GM21423 (cell line): ENCODE measurements around the gene ICE1.
A peak's percentile ranks its signal among the peaks of the same experiment; 100 is the strongest.
"Not testable (repeated sequence)": the region's sequence is repeated elsewhere in the genome, so short reads cannot be mapped to it uniquely, and the experiment has no call there.

ENCODE experiments used
- ATAC-seq: cut with Tn5 transposase; IDR thresholded peaks from one replicate; pipeline ENCODE4 v1.9.1; 2021; ENCODE audit warnings: mild to moderate bottlenecking, moderate library complexity; ENCODE audit not compliant: unreplicated experiment

Gene ICE1

GRCh38 chr5:5487585-5488360 is 65.3 kb downstream of the ICE1 start:
- ATAC-seq: no peak

- ATAC-seq: no peak
These were observed 68.4 kb downstream of the ICE1 start for GRCh38 chr5:5490774-5491347.

- peak; percentile 45 for ATAC-seq
These were observed 69.8 kb downstream of the ICE1 start for GRCh38 chr5:5492087-5492933.

- not testable (repeated sequence) for ATAC-seq
These were observed 70.4 kb downstream of the ICE1 start for GRCh38 chr5:5492934-5493271.

GRCh38 chr5:5494489-5495402 is 72.3 kb downstream of the ICE1 start:
- ATAC-seq: peak; percentile 73

GRCh38 chr5:5497152-5497788 is 74.8 kb downstream of the ICE1 start:
- no peak for ATAC-seq

GRCh38 chr5:5499442-5499841 is 77.0 kb downstream of the ICE1 start:
- no peak for ATAC-seq

- ATAC-seq: no peak
These were observed 81.8 kb downstream of the ICE1 start for GRCh38 chr5:5504325-5504724.

GRCh38 chr5:5505815-5506214 is 83.3 kb downstream of the ICE1 start:
- ATAC-seq: no peak

- ATAC-seq: no peak
These were observed 85.9 kb downstream of the ICE1 start for GRCh38 chr5:5508391-5508790.

- ATAC-seq: no peak
These were observed 89.5 kb downstream of the ICE1 start for GRCh38 chr5:5511904-5512416.

- no peak for ATAC-seq
These were observed 90.1 kb downstream of the ICE1 start for GRCh38 chr5:5512543-5512942.

GRCh38 chr5:5520622-5521021 is 98.1 kb downstream of the ICE1 start:
- not testable (repeated sequence) for ATAC-seq

- ATAC-seq: no peak
These were observed 98.6 kb downstream of the ICE1 start for GRCh38 chr5:5521029-5521428.

- no peak for ATAC-seq
These were observed 99.0 kb downstream of the ICE1 start for GRCh38 chr5:5521478-5521877.

GRCh38 chr5:5522336-5522735 is 99.9 kb downstream of the ICE1 start:
- no peak for ATAC-seq

- peak; percentile 96 for ATAC-seq
These were observed 100.6 kb downstream of the ICE1 start for GRCh38 chr5:5523066-5523505.

GRCh38 chr5:5524327-5524726 is 101.8 kb downstream of the ICE1 start:
- no peak for ATAC-seq

GRCh38 chr5:5531371-5531770 is 108.9 kb downstream of the ICE1 start:
- ATAC-seq: no peak
